Right ventricle myocardium inferior (tissue), 1 donor: ENCODE measurements around the gene IYD. TPM values are rescaled to one million over a fixed set of nuclear protein-coding genes. Genes with fewer than 3 reads are reported as not detected.
"Not testable (repeated sequence)": the region's sequence is repeated elsewhere in the genome, so short reads cannot be mapped to it uniquely, and the experiment has no call there.

Experiments used
- ATAC-seq: fragments of 200-7000 bp; cut with Tn5 transposase; one replicate; pipeline ENCODE4 v1.9.1; 2020; ENCODE audit warnings: mild to moderate bottlenecking, moderate library complexity
- DNase-seq: peaks from one replicate; pipeline ENCODE4 v3.0.0; 2021; ENCODE audit errors: missing footprints
- intact Hi-C: fragments of 100-400 bp; cut with DNase I; formaldehyde crosslinking; loops from one replicate; pipeline ENCODE4 v1.11.0; 2022
- total RNA-seq: library from RNA; stranded (reverse); fragmentation: NEBNext Ultra II Directional; extraction: Animal tissue kit (Norgen Biotek cat#: 25700); gene quantifications from one replicate; pipeline ENCODE4 v1.2.1, GENCODE V29; 2021
- donor health status: DM: no; HTN: yes; CAD: no; lungs with severe emphysema.

The IYD gene
- total RNA-seq, 1 donor from 2014 or later, result not detected

- no peak for ATAC-seq
- no peak for DNase-seq
- intact Hi-C loops, result no loop called here
Observed at GRCh38 chr6:150346346-150346745, 22.5 kb upstream of the IYD start.

- no peak for DNase-seq
- intact Hi-C loops, result no loop called here
- ATAC-seq, result no peak
Observed at GRCh38 chr6:150347845-150348244, 21.0 kb upstream of the IYD start.

GRCh38 chr6:150349546-150349945, 19.3 kb upstream of the IYD start:
- no peak for ATAC-seq
- intact Hi-C loops, result no loop called here
- DNase-seq, result no peak

- intact Hi-C loops, result no loop called here
- DNase-seq (no peak), ATAC-seq (no peak)
Observed at GRCh38 chr6:150352321-150353296, 16.2 kb upstream of the IYD start.

GRCh38 chr6:150353445-150353844, 15.4 kb upstream of the IYD start:
- no peak for ATAC-seq
- no peak for DNase-seq
- intact Hi-C loops, result no loop called here

GRCh38 chr6:150354754-150355571, 13.8 kb upstream of the IYD start:
- no peak for ATAC-seq
- DNase-seq, result no peak
- intact Hi-C loops, result no loop called here

- ATAC-seq, result no peak
- DNase-seq, result no peak
- intact Hi-C loops, result no loop called here
Observed at GRCh38 chr6:150355932-150356331, 12.9 kb upstream of the IYD start.

GRCh38 chr6:150361876-150362275, 6.9 kb upstream of the IYD start:
- DNase-seq (no peak), ATAC-seq (no peak)
- intact Hi-C loops, result no loop called here

- intact Hi-C loops, result no loop called here
- no peak for ATAC-seq
- no peak for DNase-seq
Observed at GRCh38 chr6:150363733-150364132, 5.1 kb upstream of the IYD start.

- no peak for DNase-seq
- intact Hi-C loops, result no loop called here
- ATAC-seq, result no peak
Observed at GRCh38 chr6:150366118-150366778, 2.6 kb upstream of the IYD start.

GRCh38 chr6:150369408-150369807, 596 bp downstream of the IYD start:
- intact Hi-C loops, result no loop called here
- ATAC-seq, result no peak
- DNase-seq, result no peak

- intact Hi-C loops, result no loop called here
- DNase-seq, result no peak
- ATAC-seq, result no peak
Observed at GRCh38 chr6:150370112-150370511, 1.3 kb downstream of the IYD start.

GRCh38 chr6:150371356-150371755, 2.5 kb downstream of the IYD start:
- intact Hi-C loops, result no loop called here
- ATAC-seq (no peak), DNase-seq (no peak)

- intact Hi-C loops, result no loop called here
- ATAC-seq (no peak), DNase-seq (no peak)
Observed at GRCh38 chr6:150372051-150372450, 3.2 kb downstream of the IYD start.

- ATAC-seq (peak; percentile 62), DNase-seq (no peak)
- intact Hi-C loops, result no loop called here
Observed at GRCh38 chr6:150373260-150373701, 4.5 kb downstream of the IYD start.

- intact Hi-C loops, DNase-seq: not testable (repeated sequence)
Observed at GRCh38 chr6:150374346-150374745, 5.5 kb downstream of the IYD start.

GRCh38 chr6:150377211-150377781, 8.5 kb downstream of the IYD start:
- ATAC-seq (peak; percentile 72), DNase-seq (no peak)
- intact Hi-C loops, result no loop called here

More at GRCh38 chr6:150374346-150374745, 5.5 kb downstream of the IYD start:
- not testable (repeated sequence) for ATAC-seq

GRCh38 chr6:150380256-150380655, 11.4 kb downstream of the IYD start:
- intact Hi-C loops, result no loop called here
- DNase-seq (no peak), ATAC-seq (no peak)

- intact Hi-C loops, result no loop called here
- DNase-seq (no peak), ATAC-seq (no peak)
Observed at GRCh38 chr6:150382171-150382570, 13.4 kb downstream of the IYD start.
